Glomerular visceral epithelial cell (primary cell): ENCODE results near the gene ANKMY2.

Source experiments
- DNase-seq: peaks from one replicate; pipeline ENCODE4 v3.0.0-alpha.2; 2016; ENCODE audit errors: extremely low spot score

The ANKMY2 gene

GRCh38 chr7:16581286-16581685, 64.3 kb downstream of the ANKMY2 start:
- DNase-seq = no peak

GRCh38 chr7:16579216-16579615, 66.3 kb downstream of the ANKMY2 start:
- DNase-seq = no peak

- no peak for DNase-seq
Observed at GRCh38 chr7:16571941-16572340, 73.6 kb downstream of the ANKMY2 start.

- peak; percentile 56 for DNase-seq
Observed at GRCh38 chr7:16564909-16565426, 80.6 kb downstream of the ANKMY2 start.

GRCh38 chr7:16564023-16564380, 81.6 kb downstream of the ANKMY2 start:
- no peak for DNase-seq

GRCh38 chr7:16563281-16564022, 82.1 kb downstream of the ANKMY2 start:
- DNase-seq = no peak

GRCh38 chr7:16562456-16563220, 82.9 kb downstream of the ANKMY2 start:
- DNase-seq = no peak

GRCh38 chr7:16561943-16562342, 83.6 kb downstream of the ANKMY2 start:
- DNase-seq = no peak

GRCh38 chr7:16559497-16560179, 85.9 kb downstream of the ANKMY2 start:
- DNase-seq = no peak

- no peak for DNase-seq
Observed at GRCh38 chr7:16558761-16559302, 86.7 kb downstream of the ANKMY2 start.

GRCh38 chr7:16556359-16556758, 89.2 kb downstream of the ANKMY2 start:
- DNase-seq = no peak

GRCh38 chr7:16554518-16555236, 90.9 kb downstream of the ANKMY2 start:
- no peak for DNase-seq

- DNase-seq = no peak
Observed at GRCh38 chr7:16550671-16551070, 94.9 kb downstream of the ANKMY2 start.
